Panc1 (cell line): Measurements from ENCODE around the gene DGKD. TPM values are rescaled to one million over a fixed set of nuclear protein-coding genes. Genes with fewer than 3 reads are reported as not detected.

Experiments used
- ATAC-seq: fragments of 200-7000 bp; cut with Tn5 transposase; 2 replicates; pipeline ENCODE4 v1.9.1; 2020; ENCODE audit warnings: mild to moderate bottlenecking, moderate library complexity
- BruUV-seq: library from RNA; stranded (reverse); fragments of 400-500 nt; replicated peaks from 2 replicates; lab custom pipeline; 2021; lab: Mats Ljungman, UMichigan
- CTCF ChIA-PET: fragments of 300-600 bp; sonication (Branson Sonifier 250); formaldehyde crosslinking; loops from one replicate; lab custom pipeline; 2022; ENCODE audit warnings: antibody characterized with exemption; lab: Charles Lee
- POLR2A ChIA-PET: fragments of 300-600 bp; sonication (Branson Sonifier 250); formaldehyde crosslinking; loops from one replicate; lab custom pipeline; 2022; ENCODE audit warnings: antibody characterized with exemption; lab: Charles Lee
- DNase-seq: peaks from one replicate; pipeline ENCODE4 v3.0.0-alpha.2; 2010; ENCODE audit warnings: low read depth, low spot score
- H3K27ac ChIP-seq: 2 replicates; pipeline ENCODE4 v1.5.1; 2011; ENCODE audit warnings: mild to moderate bottlenecking, low read length, inconsistent platforms
- H3K27me3 ChIP-seq: fragments of 200-500 bp; sonication (Bioruptor generic); 2 replicates; pipeline ENCODE4 v1.6.0; 2014; ENCODE audit warnings: low read length, inconsistent platforms; ENCODE audit not compliant: control insufficient read depth, insufficient read depth
- H3K36me3 ChIP-seq: fragments of 200-500 bp; sonication (Bioruptor generic); 2 replicates; pipeline ENCODE4 v1.5.1; 2014; ENCODE audit warnings: inconsistent platforms, mild to moderate bottlenecking, low read length, moderate library complexity; ENCODE audit not compliant: control insufficient read depth, insufficient read depth
- H3K4me1 ChIP-seq: 2 replicates; pipeline ENCODE4 v1.5.1; 2011; ENCODE audit warnings: inconsistent platforms, mild to moderate bottlenecking, low read length, moderate library complexity; ENCODE audit not compliant: control insufficient read depth, insufficient read depth
- H3K4me3 ChIP-seq, 2 experiments: 2 replicates each; pipeline ENCODE4 v1.5.1; 2011 to 2012; ENCODE audit warnings: low read depth in 2 of 2, low read length in 2 of 2, mild to moderate bottlenecking in 2 of 2, inconsistent platforms in 1 of 2, moderate library complexity in 1 of 2
- H3K9me3 ChIP-seq: fragments of 200-500 bp; sonication (Bioruptor generic); 2 replicates; pipeline ENCODE4 v1.5.1; 2014; ENCODE audit warnings: low read depth, mild to moderate bottlenecking, inconsistent platforms, low read length, moderate library complexity; ENCODE audit not compliant: control insufficient read depth, insufficient read depth
- POLR2AphosphoS5 ChIP-seq: IDR thresholded peaks from 2 replicates; pipeline ENCODE4 v1.6.1; 2012; ENCODE audit warnings: mild to moderate bottlenecking, low read depth, low read length, moderate library complexity
- REST ChIP-seq, 2 experiments: IDR thresholded peaks; 2 replicates each; pipeline ENCODE4 v1.6.1; 2011 to 2012; ENCODE audit warnings: low read depth in 2 of 2, control low read depth in 1 of 2, low read length in 1 of 2, mild to moderate bottlenecking in 1 of 2, moderate library complexity in 1 of 2; ENCODE audit not compliant: insufficient read depth in 1 of 2
- SIN3A ChIP-seq: IDR thresholded peaks from 2 replicates; pipeline ENCODE4 v1.6.1; 2012; ENCODE audit warnings: low read depth, mild to moderate bottlenecking, low read length, moderate library complexity, borderline replicate concordance; ENCODE audit not compliant: insufficient read depth
- TCF7L2 ChIP-seq: IDR thresholded peaks from 2 replicates; pipeline ENCODE4 v1.6.1; 2011; ENCODE audit warnings: mild to moderate bottlenecking, low read depth, low read length, inconsistent platforms
- in situ Hi-C: cut with HindIII; loops from 2 replicates; pipeline ENCODE4 v1.10.0; 2016; ENCODE audit warnings: low sequenced_read_pairs, low pct_unique_long_range_greater_than_20kb
- intact Hi-C: fragments of 100-400 bp; cut with micrococcal nuclease; formaldehyde crosslinking; loops from one replicate; pipeline ENCODE4 v1.10.0; 2022; ENCODE audit not compliant: unreplicated experiment
- total RNA-seq: library from RNA; stranded (reverse); gene quantifications from one replicate; pipeline ENCODE4 v1.2.1, GENCODE V29; 2021; ENCODE audit not compliant: unreplicated experiment
- TF ChIP-seq, protein P1 (sequence below): fragments of 450-650 bp; IDR thresholded peaks from 2 replicates; pipeline ENCODE4 v1.5.1; 2017; ENCODE audit warnings: mild to moderate bottlenecking

The DGKD gene
- total RNA-seq, 1 experiment from 2014 or later: 89.0 TPM

- no peaks in the 10 kb centered on the region for H3K9me3 ChIP-seq
- no peaks in the 10 kb centered on the region; the same call in 1 of the 2 replicates for H3K36me3 ChIP-seq
- intact Hi-C loops: no loop called here
- ChIA-PET POLR2A (no interaction called here), CTCF (no interaction called here)
- TF ChIP-seq TCF7L2 (no peak), SIN3A (no peak), POLR2AphosphoS5 (no peak), REST (IDR thresholded peaks at IDR 0.05; ENCODE audit: insufficient read depth in 1 of 2, low read depth in 2 of 2, low read length in 1 of 2) (no peak)
- TF ChIP-seq, protein P1, sequence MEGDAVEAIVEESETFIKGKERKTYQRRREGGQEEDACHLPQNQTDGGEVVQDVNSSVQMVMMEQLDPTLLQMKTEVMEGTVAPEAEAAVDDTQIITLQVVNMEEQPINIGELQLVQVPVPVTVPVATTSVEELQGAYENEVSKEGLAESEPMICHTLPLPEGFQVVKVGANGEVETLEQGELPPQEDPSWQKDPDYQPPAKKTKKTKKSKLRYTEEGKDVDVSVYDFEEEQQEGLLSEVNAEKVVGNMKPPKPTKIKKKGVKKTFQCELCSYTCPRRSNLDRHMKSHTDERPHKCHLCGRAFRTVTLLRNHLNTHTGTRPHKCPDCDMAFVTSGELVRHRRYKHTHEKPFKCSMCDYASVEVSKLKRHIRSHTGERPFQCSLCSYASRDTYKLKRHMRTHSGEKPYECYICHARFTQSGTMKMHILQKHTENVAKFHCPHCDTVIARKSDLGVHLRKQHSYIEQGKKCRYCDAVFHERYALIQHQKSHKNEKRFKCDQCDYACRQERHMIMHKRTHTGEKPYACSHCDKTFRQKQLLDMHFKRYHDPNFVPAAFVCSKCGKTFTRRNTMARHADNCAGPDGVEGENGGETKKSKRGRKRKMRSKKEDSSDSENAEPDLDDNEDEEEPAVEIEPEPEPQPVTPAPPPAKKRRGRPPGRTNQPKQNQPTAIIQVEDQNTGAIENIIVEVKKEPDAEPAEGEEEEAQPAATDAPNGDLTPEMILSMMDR: no peak
- H3K4me3 ChIP-seq: no peak overlapping the region
- no TSS peak for BruUV-seq
- H3K27ac ChIP-seq: no peak overlapping the region
- ATAC-seq (peak; percentile 17; the same call in 1 of the 2 replicates), DNase-seq (no peak)
- in situ Hi-C loops: loop anchor here (5.0 kb wide), 1 partner anchor 52 kb away; no protein-coding TSS in a partner anchor
- no peaks in the 10 kb centered on the region; the same call in 1 of the 2 replicates for H3K4me1 ChIP-seq
- no peaks in the 10 kb centered on the region for H3K27me3 ChIP-seq
Measured at GRCh38 chr2:233399306-233400225, 45.3 kb downstream of the DGKD start.

- in situ Hi-C loops (no loop called here), intact Hi-C loops (no loop called here)
- Histone ChIP-seq H3K9me3 (no peaks in the 10 kb centered on the region), H3K27ac (no peak overlapping the region; the same call in 1 of the 2 replicates), H3K36me3 (no peaks in the 10 kb centered on the region; the same call in 1 of the 2 replicates), H3K4me1 (no peaks in the 10 kb centered on the region; the same call in 1 of the 2 replicates), H3K27me3 (no peaks in the 10 kb centered on the region), H3K4me3 (no peak overlapping the region)
- no peak for DNase-seq
- TF ChIP-seq SIN3A (no peak), TCF7L2 (no peak)
- TF ChIP-seq, protein P1: no peak
- peak; percentile 40; the same call in 1 of the 2 replicates for ATAC-seq
- BruUV-seq: no TSS peak
- ChIA-PET CTCF (no interaction called here), POLR2A (no interaction called here)
Measured at GRCh38 chr2:233400341-233400740, 46.0 kb downstream of the DGKD start.
